Keratinocyte (primary cell): ENCODE results near the gene DGKZ. TPM values are rescaled to one million over a fixed set of nuclear protein-coding genes. Genes with fewer than 3 reads are reported as not detected.

Experiments
- DNase-seq: peaks from one replicate; pipeline ENCODE4 v3.0.0-alpha.2; 2011; ENCODE audit warnings: low read depth, missing footprints, low spot score
- FAIRE-seq: peaks from 2 replicates; lab custom pipeline; 2011; peaks lifted over from hg19 to GRCh38; lab: Jason Lieb, UNC
- H2AFZ ChIP-seq: 2 replicates; pipeline ENCODE4 v1.6.0; 2012; ENCODE audit warnings: low read length, control low read depth, inconsistent platforms; ENCODE audit not compliant: control insufficient read depth
- H3K27ac ChIP-seq: 2 replicates; pipeline ENCODE4 v1.5.1; 2011; ENCODE audit warnings: low read length; ENCODE audit not compliant: control insufficient read depth, insufficient read depth
- H3K27me3 ChIP-seq: 3 replicates; pipeline ENCODE4 v1.6.0; 2011; ENCODE audit warnings: low read length; ENCODE audit not compliant: control insufficient read depth, insufficient read depth; ENCODE audit errors: extremely low read depth
- H3K36me3 ChIP-seq, 2 experiments: 2 replicates in 1 of 2; 3 replicates in 1 of 2; pipeline ENCODE4 v1.5.1; 2011; ENCODE audit warnings: low read length in 2 of 2, mild to moderate bottlenecking in 1 of 2; ENCODE audit not compliant: control insufficient read depth in 2 of 2, insufficient read depth in 2 of 2; ENCODE audit errors: extremely low read depth in 1 of 2
- H3K4me1 ChIP-seq: 3 replicates; pipeline ENCODE4 v1.5.1; 2011; ENCODE audit warnings: low read length; ENCODE audit not compliant: control insufficient read depth, insufficient read depth; ENCODE audit errors: extremely low read depth
- H3K4me2 ChIP-seq: 3 replicates; pipeline ENCODE4 v1.6.0; 2011; ENCODE audit warnings: low read depth, low read length; ENCODE audit not compliant: control insufficient read depth, insufficient read depth; ENCODE audit errors: extremely low read depth
- H3K4me3 ChIP-seq, 3 experiments: fragments of 200-600 bp in 1 of 3; sonication (generic) in 1 of 3; 2 replicates in 2 of 3; 3 replicates in 1 of 3; pipeline ENCODE4 v1.5.1; 2011 to 2016; ENCODE audit warnings: low read length in 3 of 3, mild to moderate bottlenecking in 3 of 3, control low read depth in 2 of 3, inconsistent platforms in 1 of 3, low read depth in 1 of 3, mixed read lengths in 1 of 3, mixed run types in 1 of 3, moderate library complexity in 1 of 3; ENCODE audit not compliant: control insufficient read depth in 2 of 3, insufficient read depth in 2 of 3; ENCODE audit errors: extremely low read depth in 1 of 3
- H3K79me2 ChIP-seq: 2 replicates; pipeline ENCODE4 v1.6.0; 2012; ENCODE audit warnings: low read length; ENCODE audit not compliant: control insufficient read depth, insufficient read depth
- H3K9ac ChIP-seq: 3 replicates; pipeline ENCODE4 v1.6.0; 2011; ENCODE audit warnings: low read length; ENCODE audit not compliant: control insufficient read depth, insufficient read depth; ENCODE audit errors: extremely low read depth
- H3K9me1 ChIP-seq: 3 replicates; pipeline ENCODE4 v1.6.0; 2011; ENCODE audit warnings: low read length; ENCODE audit not compliant: control insufficient read depth, insufficient read depth; ENCODE audit errors: extremely low read depth
- H3K9me3 ChIP-seq: 2 replicates; pipeline ENCODE4 v1.5.1; 2012; ENCODE audit warnings: low read depth, low read length; ENCODE audit not compliant: control insufficient read depth
- H4K20me1 ChIP-seq: 3 replicates; pipeline ENCODE4 v1.6.0; 2011; ENCODE audit warnings: low read length; ENCODE audit not compliant: control insufficient read depth, insufficient read depth; ENCODE audit errors: extremely low read depth
- CTCF ChIP-seq, 3 experiments: IDR thresholded peaks in 1 of 3; conservative IDR thresholded peaks in 1 of 3; optimal IDR thresholded peaks in 1 of 3; 2 replicates in 2 of 3; 3 replicates in 1 of 3; pipeline versions ENCODE3 to v1.5.1; 2011; ENCODE audit warnings: low read length in 3 of 3, mild to moderate bottlenecking in 3 of 3, moderate library complexity in 2 of 3, control low read depth in 1 of 3, inconsistent platforms in 1 of 3; ENCODE audit not compliant: insufficient read depth in 2 of 3; ENCODE audit errors: extremely low read depth in 1 of 3
- EZH2 ChIP-seq: IDR thresholded peaks from one replicate; pipeline ENCODE4 v1.6.1; 2012; ENCODE audit warnings: inconsistent platforms, mild to moderate bottlenecking, low read length, moderate library complexity
- dilution Hi-C: fragments of 300-500 bp; cut with MboI; formaldehyde crosslinking; loops from one replicate; pipeline ENCODE4 v1.7.0; 2020; ENCODE audit warnings: low sequenced_read_pairs; ENCODE audit not compliant: extremely low pct_ligation_motif_present
- polyA plus RNA-seq, 5 experiments: library from polyadenylated mRNA; depleted of rRNA in 3 of 5; stranded (reverse) in 3 of 5; stranded (forward) in 1 of 5; unstranded in 1 of 5; fragments of >200 nt; gene quantifications; 1 replicate in 1 of 5; 2 replicates in 3 of 5; 3 replicates in 1 of 5; pipeline versions ENCODE4 v1.2.1 to v1.2.3, GENCODE V29; 2011 to 2012; ENCODE audit warnings: missing spikeins in 2 of 5, low read depth in 1 of 5, low replicate concordance in 1 of 5

The DGKZ gene
- polyA plus RNA-seq, 1 donor (not counting 4 experiments of a cell fraction or from before 2014, with no cell fraction given): 23.3 TPM

- Histone ChIP-seq H2AFZ (no peak overlapping the region), H3K79me2 (no peaks in the 10 kb centered on the region), H3K4me1 (peaks cover 13% of the 10 kb centered on the region), H3K9me1 (no peaks in the 10 kb centered on the region), H3K27me3 (peaks cover 46% of the 10 kb centered on the region), H3K36me3 (peaks cover 7 to 18% of the 10 kb centered on the region in 2 experiments), H3K9ac (no peak overlapping the region), H3K4me3 (no peak overlapping the region), H4K20me1 (peaks cover 8% of the 10 kb centered on the region), H3K27ac (no peak overlapping the region), H3K4me2 (no peak overlapping the region), H3K9me3 (no peaks in the 10 kb centered on the region)
- DNase-seq (no peak), FAIRE-seq (no peak)
- dilution Hi-C loops: no loop called here
- no peak for TF ChIP-seq EZH2
- no peak for TF ChIP-seq CTCF (optimal IDR thresholded peaks at IDR 0.05 in 1 of 3, IDR thresholded peaks at IDR 0.05 in 1 of 3, conservative IDR thresholded peaks at IDR 0.05 in 1 of 3; ENCODE audit: extremely low read depth in 1 of 3, insufficient read depth in 2 of 3, low read length in 3 of 3)
Observed at GRCh38 chr11:46393759-46394158, 46.5 kb downstream of the DGKZ start.

GRCh38 chr11:46397526-46397925 lies 50.3 kb downstream of the DGKZ start:
- no peak overlapping the region for H3K4me2 ChIP-seq
- no peak overlapping the region for H3K4me3 ChIP-seq
- no peaks in the 10 kb centered on the region for H3K9me1 ChIP-seq
- H4K20me1 ChIP-seq: peaks cover 6% of the 10 kb centered on the region
- H3K9ac ChIP-seq: no peak overlapping the region
- FAIRE-seq (no peak), DNase-seq (no peak)
- peaks cover 10% of the 10 kb centered on the region for H3K27me3 ChIP-seq
- dilution Hi-C loops: no loop called here
- TF ChIP-seq CTCF (optimal IDR thresholded peaks at IDR 0.05 in 1 of 3, IDR thresholded peaks at IDR 0.05 in 1 of 3, conservative IDR thresholded peaks at IDR 0.05 in 1 of 3; ENCODE audit: extremely low read depth in 1 of 3, insufficient read depth in 2 of 3, low read length in 3 of 3): no peak
- no peak for TF ChIP-seq EZH2
- no peak overlapping the region for H3K27ac ChIP-seq
- H3K79me2 ChIP-seq: no peaks in the 10 kb centered on the region
- no peaks in the 10 kb centered on the region for H3K4me1 ChIP-seq
- no peaks in the 10 kb centered on the region for H3K9me3 ChIP-seq
- peaks cover 8 to 24% of the 10 kb centered on the region in 2 experiments for H3K36me3 ChIP-seq
- H2AFZ ChIP-seq: no peak overlapping the region
